ENCODE results near the gene TADA1. TPM values are rescaled to one million over a fixed set of nuclear protein-coding genes. Genes with fewer than 3 reads are reported as not detected.

Gene TADA1, protein sequence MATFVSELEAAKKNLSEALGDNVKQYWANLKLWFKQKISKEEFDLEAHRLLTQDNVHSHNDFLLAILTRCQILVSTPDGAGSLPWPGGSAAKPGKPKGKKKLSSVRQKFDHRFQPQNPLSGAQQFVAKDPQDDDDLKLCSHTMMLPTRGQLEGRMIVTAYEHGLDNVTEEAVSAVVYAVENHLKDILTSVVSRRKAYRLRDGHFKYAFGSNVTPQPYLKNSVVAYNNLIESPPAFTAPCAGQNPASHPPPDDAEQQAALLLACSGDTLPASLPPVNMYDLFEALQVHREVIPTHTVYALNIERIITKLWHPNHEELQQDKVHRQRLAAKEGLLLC
- total RNA-seq = 14.2 TPM

GRCh38 chr1:166875734-166876539 lies at the start of gene TADA1:
TSS of gene TADA1 (minus strand) at chr1:166876264. CDS start at chr1:166876233, 31 bp downstream.
- DNase-seq (ENCODE audit: low spot score) = peak; percentile 99
- ATAC-seq = peak; percentile 85

GRCh38 chr1:166924823-166925541 lies 48.9 kb upstream of the TADA1 start:
- ATAC-seq (peak; percentile 36), DNase-seq (ENCODE audit: low spot score) (no peak)

DNA sequence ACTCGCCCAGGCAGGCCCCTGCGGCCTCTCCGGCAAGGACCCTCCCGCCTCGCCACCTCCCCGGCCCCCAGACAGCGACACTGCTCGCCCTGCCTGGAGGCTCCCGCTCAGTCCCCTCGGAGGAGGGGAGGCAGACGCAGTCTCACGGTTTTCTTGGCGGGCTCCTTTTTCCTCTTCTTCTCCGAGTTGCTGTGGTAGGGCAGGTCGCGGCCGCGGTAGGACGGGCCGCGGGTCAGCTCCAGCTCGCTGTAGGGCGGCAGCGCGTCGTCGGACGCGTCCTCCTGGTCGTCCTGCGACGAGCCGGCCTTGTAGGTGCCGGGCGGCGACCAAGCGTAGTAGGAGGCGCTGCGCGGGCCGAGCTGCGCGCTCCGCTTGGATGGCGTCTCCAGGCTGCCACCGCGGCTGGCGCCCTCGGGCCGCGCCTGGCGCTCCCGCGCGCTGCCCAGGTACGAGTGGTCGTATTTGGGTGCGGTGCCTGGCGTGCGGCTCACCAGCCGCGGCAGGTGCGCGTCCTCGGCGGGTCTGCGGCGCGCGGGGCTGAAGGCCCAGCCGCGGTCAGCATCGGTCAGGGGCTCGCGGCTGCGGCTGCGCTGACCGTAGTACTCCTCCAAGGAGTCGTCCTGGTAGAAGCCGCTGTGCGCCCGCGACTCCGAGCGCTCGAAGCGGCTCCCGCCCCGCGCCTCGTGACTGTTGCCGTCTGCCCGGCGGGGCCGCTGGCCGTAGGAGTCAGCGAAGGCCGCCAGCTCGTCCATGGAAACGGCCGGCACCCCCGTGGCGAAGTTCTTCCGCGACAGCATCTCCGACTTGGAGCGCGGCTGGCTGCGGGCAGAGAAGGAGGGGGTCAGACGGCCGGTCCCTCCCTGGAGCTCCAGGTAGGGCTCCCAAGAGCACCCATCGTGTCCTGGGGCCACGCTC lies 44.8 kb upstream of the TADA1 start:
- peak; percentile 41 for ATAC-seq
- no peak for DNase-seq (ENCODE audit: low spot score)

DNA sequence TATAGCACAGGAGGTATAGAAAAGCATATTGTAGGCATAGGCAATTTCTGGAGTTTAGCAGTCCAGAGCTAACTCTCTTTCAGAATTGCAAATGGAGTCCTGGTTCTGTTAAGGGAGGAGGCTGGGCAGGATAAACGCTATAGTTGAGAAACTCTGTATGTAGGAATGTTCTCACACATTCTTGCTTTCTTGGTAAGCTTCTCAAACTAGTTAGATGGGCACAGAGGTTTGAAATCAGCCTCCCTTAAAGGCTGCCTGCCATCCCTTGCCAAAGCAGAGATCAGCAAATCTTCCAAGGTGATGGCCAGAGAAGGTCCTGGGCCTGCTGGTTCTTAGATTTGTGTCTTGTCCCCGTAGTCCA lies 42.9 kb upstream of the TADA1 start:
- DNase-seq (ENCODE audit: low spot score) (no peak), ATAC-seq (no peak)

DNA sequence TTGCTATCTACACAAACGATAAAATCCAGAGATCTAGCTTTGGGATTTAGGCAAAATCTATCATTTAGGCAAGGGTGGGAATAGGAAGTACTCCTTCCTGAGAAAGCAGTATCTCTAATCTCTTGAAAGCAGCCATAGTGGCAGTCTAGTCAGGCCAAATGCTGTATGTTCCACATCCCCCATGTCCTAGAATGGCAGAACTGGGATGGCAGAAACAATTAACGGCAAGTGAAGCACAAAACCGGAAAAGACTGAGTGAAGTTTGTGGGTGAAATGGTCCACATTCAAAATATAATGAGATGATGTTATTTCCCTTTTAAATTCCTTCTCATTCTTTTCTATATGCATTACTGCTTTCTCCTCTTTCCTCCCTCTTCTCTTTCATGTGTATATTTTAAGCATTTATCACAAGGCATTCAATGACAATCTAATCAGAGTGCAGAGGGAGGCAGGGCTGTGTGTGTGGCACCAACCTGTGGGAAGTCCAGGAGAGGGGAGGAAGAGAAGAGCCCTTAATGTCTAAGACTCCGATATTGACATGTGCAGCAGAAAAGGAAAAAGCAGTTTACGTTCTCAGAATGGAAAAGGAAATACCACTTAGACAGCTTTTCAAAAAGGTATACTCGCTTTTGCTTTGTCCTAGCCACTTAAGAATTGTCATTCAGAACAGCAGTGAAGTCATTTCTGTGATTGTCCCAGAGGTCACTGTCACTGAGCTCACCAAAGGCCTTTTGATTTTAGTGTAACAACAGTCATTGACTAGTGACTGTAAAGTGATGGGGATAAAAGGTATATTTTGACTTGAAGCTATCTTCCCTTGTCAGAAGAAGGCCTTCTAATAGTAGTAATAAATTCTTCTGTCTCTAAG lies 42.3 kb upstream of the TADA1 start:
- ATAC-seq = no peak

GRCh38 chr1:166915941-166916340 lies 39.9 kb upstream of the TADA1 start:
- no peak for DNase-seq (ENCODE audit: low spot score)
- no peak for ATAC-seq

More for the DNA sequence above, 42.3 kb upstream of the TADA1 start:
- DNase-seq (ENCODE audit: low spot score) = no peak

DNA sequence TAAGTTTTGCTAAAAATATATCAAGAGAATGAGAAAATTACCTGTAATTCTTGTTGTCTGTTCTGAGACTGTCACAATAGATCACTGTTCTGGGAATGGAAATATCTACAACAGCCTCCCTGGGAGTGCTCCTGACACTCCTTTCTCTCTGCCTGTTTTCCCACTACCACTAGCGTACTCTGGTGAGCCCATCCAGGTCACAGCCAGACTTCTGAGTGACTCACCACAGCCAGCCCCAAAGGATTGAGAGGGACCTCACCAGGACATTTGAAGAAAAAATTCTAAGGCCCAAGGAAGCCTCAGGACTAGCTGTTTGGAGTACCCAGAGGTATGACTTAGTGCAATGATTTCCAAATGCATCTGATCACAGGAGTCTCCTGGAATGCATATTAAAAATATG lies 39.0 kb upstream of the TADA1 start:
- ATAC-seq (no peak), DNase-seq (ENCODE audit: low spot score) (no peak)

GRCh38 chr1:166914111-166914510 lies 38.0 kb upstream of the TADA1 start:
- DNase-seq (ENCODE audit: low spot score) = no peak
- no peak for ATAC-seq

DNA sequence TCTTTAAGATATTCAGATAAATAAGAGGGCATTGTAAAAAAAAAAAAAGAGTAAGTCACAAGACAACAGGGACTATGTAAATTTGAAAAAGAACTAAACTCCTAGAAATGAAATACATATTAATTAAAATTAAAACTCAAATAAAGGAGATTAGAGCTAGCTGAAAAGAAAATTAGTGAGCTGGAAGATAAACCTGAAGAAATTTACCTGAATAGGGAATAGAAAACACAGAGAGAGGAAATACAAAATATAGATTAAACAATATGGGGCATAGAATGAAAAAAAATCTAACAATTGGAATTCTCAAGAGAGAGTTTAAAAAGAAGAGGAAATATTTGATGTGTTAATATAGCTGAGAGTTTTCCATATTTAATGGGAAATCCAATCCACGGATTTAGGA lies 35.6 kb upstream of the TADA1 start:
- ATAC-seq (no peak), DNase-seq (ENCODE audit: low spot score) (no peak)

- ATAC-seq (peak; percentile 100), DNase-seq (ENCODE audit: low spot score) (peak; percentile 77)
These were observed 34.4 kb upstream of the TADA1 start for GRCh38 chr1:166910396-166910994.

DNA sequence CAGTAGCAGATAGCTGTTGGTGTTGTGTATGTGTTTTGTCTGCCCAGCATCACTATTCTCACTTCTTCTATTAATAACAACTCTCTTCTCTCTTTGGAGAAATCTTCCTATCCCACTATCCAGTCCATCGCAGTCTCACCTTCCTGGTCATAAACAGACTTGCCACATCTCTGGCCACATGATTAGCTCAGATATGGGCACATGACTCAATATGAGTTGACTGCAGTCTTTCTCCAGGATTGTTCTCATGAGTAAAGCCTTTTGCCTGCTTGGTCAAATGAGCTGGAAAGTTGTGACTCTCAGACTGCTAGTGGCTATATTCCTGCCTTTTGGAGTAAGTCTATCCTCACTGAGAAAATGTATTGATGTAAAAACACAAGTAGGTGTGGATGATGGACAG lies 32.9 kb upstream of the TADA1 start:
- no peak for ATAC-seq
- DNase-seq (ENCODE audit: low spot score) = no peak

DNA sequence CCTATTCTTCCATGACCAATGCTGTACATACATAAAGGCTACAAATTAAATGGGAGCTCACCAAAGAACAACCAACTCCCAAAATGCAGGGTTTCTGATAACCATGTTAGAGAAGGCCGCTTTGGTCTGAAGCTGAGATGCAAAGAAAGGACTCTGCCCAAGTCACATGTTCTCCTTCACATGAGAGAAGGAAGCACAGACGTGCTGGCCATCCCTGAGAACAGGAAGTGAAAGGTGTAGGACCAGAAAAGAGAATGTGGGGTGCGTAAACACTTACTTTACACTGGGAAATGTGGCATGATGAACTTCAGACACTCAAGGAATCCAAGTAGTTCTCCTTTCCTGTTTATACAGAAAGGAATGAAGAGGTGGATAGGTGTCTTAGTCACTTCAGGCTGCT lies 31.7 kb upstream of the TADA1 start:
- ATAC-seq = no peak
- no peak for DNase-seq (ENCODE audit: low spot score)

DNA sequence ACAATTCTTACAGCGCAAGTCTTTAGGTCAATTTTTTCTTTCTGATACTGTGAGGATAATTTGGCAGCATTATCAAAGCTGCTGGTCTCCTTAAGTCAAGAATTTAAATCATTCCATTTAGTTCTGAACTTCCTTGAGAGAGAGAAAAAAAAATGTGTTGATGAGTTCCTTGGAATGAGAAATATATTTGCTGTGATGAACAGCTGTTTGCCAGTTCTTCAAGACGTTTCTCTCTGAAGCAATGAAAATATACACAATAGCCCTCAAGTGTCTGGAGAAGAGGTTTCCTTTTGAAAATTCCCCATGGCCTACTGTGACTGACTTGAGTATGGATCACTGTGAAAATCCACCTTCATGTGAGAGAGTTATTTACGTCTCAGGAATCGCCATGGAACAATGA lies 31.0 kb upstream of the TADA1 start:
- no peak for DNase-seq (ENCODE audit: low spot score)
- ATAC-seq = no peak

- ATAC-seq = no peak
- DNase-seq (ENCODE audit: low spot score) = no peak
These were observed 30.6 kb upstream of the TADA1 start for GRCh38 chr1:166906647-166907046.

GRCh38 chr1:166905900-166906299 lies 29.8 kb upstream of the TADA1 start:
- ATAC-seq = no peak
- no peak for DNase-seq (ENCODE audit: low spot score)

DNA sequence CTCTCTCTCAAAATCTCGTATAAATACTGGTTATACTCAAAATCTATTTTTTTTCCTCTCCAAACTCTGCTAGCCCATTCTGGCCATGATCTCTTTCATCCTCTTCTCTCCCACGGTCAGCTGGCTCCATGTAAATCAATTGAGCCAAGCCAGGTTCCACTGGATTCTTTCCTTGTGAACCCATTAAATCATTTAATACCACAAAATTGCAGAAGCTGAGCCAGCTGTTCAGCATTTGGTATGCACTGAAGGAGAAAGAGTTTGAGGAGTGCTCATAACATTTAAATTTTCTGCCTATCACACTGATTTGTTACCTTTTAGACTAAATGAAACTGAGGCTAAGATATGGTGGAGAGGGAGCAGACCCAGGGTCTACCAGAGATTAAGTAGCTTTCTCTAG lies 29.1 kb upstream of the TADA1 start:
- ATAC-seq (no peak), DNase-seq (ENCODE audit: low spot score) (no peak)

GRCh38 chr1:166903232-166903631 lies 27.2 kb upstream of the TADA1 start:
- DNase-seq (ENCODE audit: low spot score) (no peak), ATAC-seq (no peak)

- no peak for DNase-seq (ENCODE audit: low spot score)
- ATAC-seq = peak; percentile 20
These were observed 26.2 kb upstream of the TADA1 start for GRCh38 chr1:166902279-166902678.

GRCh38 chr1:166900987-166901386 lies 24.9 kb upstream of the TADA1 start:
- DNase-seq (ENCODE audit: low spot score) (no peak), ATAC-seq (no peak)
